ENCODE results near the gene EDAR. TPM values are rescaled to one million over a fixed set of nuclear protein-coding genes. Genes with fewer than 3 reads are reported as not detected.

Gene EDAR
- total RNA-seq, 5 donors from 2014 or later (not counting 1 experiment from before 2014, with no cell fraction given) = 5.2 to 15.6 (median 7.4) TPM

DNA sequence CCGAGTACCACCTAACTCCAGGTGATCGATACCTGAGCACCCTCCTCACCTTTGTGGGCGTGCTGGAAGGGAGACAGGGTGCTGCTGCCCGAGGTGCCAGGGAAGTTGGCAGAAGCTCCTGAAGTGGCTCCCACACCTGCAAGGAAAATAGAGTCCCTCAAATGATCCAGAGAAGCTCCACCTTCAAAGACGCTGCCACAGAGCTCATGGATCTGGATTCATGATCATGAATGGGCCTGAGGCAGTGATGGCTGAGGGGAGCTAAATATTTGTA, 76.5 kb downstream of the EDAR start:
- peaks cover 2 to 11% (median 7%) of the 10 kb centered on the region in 3 donors for H3K4me1 Mint-ChIP-seq
- peaks cover 0 to 1% of the 10 kb centered on the region in 2 donors for H3K27me3 Mint-ChIP-seq
- Histone ChIP-seq H3K4me1 (ENCODE audit: control insufficient read depth in 1 of 2, extremely low read depth in 1 of 2, insufficient read depth in 2 of 2, low read length in 2 of 2) (peaks cover 0 to 3% of the 10 kb centered on the region in 2 experiments), H3K36me3 (ENCODE audit: control insufficient read depth in 2 of 2, extremely low read depth in 1 of 2, insufficient read depth in 1 of 2, low read length in 1 of 2) (peaks cover 5 to 15% of the 10 kb centered on the region in 2 donors), H3K4me3 (ENCODE audit: control insufficient read depth in 1 of 2, extremely low read depth in 1 of 2, low read length in 1 of 2) (no peak overlapping the region), H3K27ac (ENCODE audit: low read length) (no peak overlapping the region), H3K9me3 (no peaks in the 10 kb centered on the region), H3K27me3 (replicated peaks in 1 of 2; ENCODE audit: control insufficient read depth in 2 of 2, extremely low read depth in 1 of 2, insufficient read depth in 2 of 2, low read length in 1 of 2) (peaks cover 0 to 5% of the 10 kb centered on the region in 2 experiments)
- POLR2A ChIA-PET = interaction anchor here in 1 of 2 donors (0.7 kb wide), 1 partner anchor 68 kb away, joined by 3 read pairs; no protein-coding TSS in a partner anchor
- no peaks in the 10 kb centered on the region for H3K9me3 Mint-ChIP-seq
- CTCF ChIA-PET = no interaction called here
- no peak overlapping the region for H3K27ac Mint-ChIP-seq
- ATAC-seq (replicated peaks in 1 of 4) (no peak), DNase-seq (no peak)
- 65% methylated on average over 2 of the region's 5 CpGs for WGBS (ENCODE audit: insufficient coverage)
- peaks cover 12% of the 10 kb centered on the region for H3K36me3 Mint-ChIP-seq
- H3K4me3 Mint-ChIP-seq = no peak overlapping the region

DNA sequence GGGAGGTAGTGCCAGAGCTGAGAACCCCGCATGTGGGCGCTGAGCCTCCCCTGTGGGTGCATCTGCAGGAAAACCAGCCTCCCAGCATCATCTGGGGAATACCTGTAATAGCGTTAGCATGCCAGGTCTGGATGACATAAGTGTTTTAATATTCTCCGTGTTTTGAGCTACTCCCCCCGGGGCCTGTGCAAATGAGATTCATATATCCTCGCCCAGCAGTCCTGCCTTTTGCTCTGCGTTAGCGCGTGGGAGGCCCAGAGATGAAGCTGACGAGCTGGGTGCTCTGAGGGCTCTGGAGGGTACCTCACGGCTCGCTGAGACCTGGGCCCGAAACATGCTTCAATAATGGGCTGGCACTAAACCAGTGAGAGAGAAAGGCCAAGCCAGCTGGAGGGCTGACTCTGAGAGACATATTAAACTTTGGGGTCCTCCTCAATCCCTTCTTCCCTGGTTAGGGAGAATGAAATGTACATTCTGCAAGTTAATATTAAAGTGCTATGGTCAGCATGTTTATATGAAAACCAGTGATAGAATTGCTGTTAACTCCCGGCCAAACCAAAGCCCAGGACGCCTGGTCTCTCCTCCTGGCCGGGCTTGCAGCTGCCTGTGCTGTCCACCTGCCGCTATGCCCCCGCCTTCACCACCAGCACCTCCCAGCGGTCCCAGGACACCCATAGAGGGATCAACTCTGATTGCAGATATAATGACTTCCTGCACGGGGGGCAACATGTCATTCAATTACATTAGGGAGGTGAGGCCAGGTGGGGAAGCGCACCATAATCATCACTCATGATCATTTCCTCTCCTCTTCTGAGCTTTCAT, 77.0 kb downstream of the EDAR start:
- H3K9me3 Mint-ChIP-seq = no peaks in the 10 kb centered on the region
- H3K4me1 Mint-ChIP-seq = peaks cover 2 to 5% (median 2%) of the 10 kb centered on the region in 3 donors
- peaks cover 12% of the 10 kb centered on the region for H3K36me3 Mint-ChIP-seq
- Histone ChIP-seq H3K27me3 (replicated peaks in 1 of 2; ENCODE audit: control insufficient read depth in 2 of 2, extremely low read depth in 1 of 2, insufficient read depth in 2 of 2, low read length in 1 of 2) (peaks cover 0 to 5% of the 10 kb centered on the region in 2 experiments), H3K27ac (ENCODE audit: low read length) (no peak overlapping the region), H3K4me1 (ENCODE audit: control insufficient read depth in 1 of 2, extremely low read depth in 1 of 2, insufficient read depth in 2 of 2, low read length in 2 of 2) (peaks cover 0 to 3% of the 10 kb centered on the region in 2 experiments), H3K36me3 (ENCODE audit: control insufficient read depth in 2 of 2, extremely low read depth in 1 of 2, insufficient read depth in 1 of 2, low read length in 1 of 2) (peaks cover 5 to 15% of the 10 kb centered on the region in 2 donors), H3K9me3 (no peaks in the 10 kb centered on the region), H3K4me3 (ENCODE audit: control insufficient read depth in 1 of 2, extremely low read depth in 1 of 2, low read length in 1 of 2) (no peak overlapping the region)
- H3K27me3 Mint-ChIP-seq = peaks cover 0 to 1% of the 10 kb centered on the region in 2 donors
- WGBS (ENCODE audit: insufficient coverage) = 78% methylated on average over 16 of the region's 21 CpGs
- no peak overlapping the region for H3K4me3 Mint-ChIP-seq
- DNase-seq = peak in 1 of 35 experiments; percentile 14
- CTCF ChIA-PET = no interaction called here
- H3K27ac Mint-ChIP-seq = no peak overlapping the region
- no peak for ATAC-seq (replicated peaks in 1 of 4)
- POLR2A ChIA-PET = interaction anchor here in 1 of 2 donors (0.7 kb wide), 1 partner anchor 69 kb away, joined by 3 read pairs; no protein-coding TSS in a partner anchor

DNA sequence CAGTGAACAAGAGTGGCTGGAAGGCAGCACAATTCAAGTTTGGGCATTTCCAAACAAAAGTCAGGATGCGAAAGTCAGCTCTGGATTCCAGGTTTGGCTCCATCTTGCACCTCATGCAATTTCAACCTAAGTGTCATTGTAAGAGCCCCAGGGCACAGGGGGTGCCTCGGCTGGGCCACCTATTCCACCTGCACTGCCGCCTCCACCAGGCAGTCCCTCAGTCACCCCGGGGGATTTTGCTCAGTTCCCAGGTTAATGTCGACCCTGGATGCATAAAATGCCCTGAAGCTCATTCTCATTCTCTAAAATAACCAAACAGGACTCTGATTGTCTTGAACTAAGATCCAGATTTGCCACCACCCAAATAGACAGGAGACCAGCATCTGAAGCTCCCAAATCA, 77.6 kb downstream of the EDAR start:
- H3K4me3 ChIP-seq (ENCODE audit: control insufficient read depth in 1 of 2, extremely low read depth in 1 of 2, low read length in 1 of 2) = no peak overlapping the region
- H3K27me3 Mint-ChIP-seq = peaks cover 0 to 1% of the 10 kb centered on the region in 2 donors
- peaks cover 0 to 7% of the 10 kb centered on the region in 2 experiments for H3K27me3 ChIP-seq (replicated peaks in 1 of 2; ENCODE audit: control insufficient read depth in 2 of 2, extremely low read depth in 1 of 2, insufficient read depth in 2 of 2, low read length in 1 of 2)
- peaks cover 12% of the 10 kb centered on the region for H3K36me3 Mint-ChIP-seq
- ChIA-PET CTCF (no interaction called here), POLR2A (no interaction called here)
- ATAC-seq (replicated peaks in 1 of 4) = no peak
- peaks cover 0 to 3% of the 10 kb centered on the region in 2 experiments for H3K4me1 ChIP-seq (ENCODE audit: control insufficient read depth in 1 of 2, extremely low read depth in 1 of 2, insufficient read depth in 2 of 2, low read length in 2 of 2)
- WGBS (ENCODE audit: insufficient coverage) = 81% methylated on average over 5 of the region's 5 CpGs
- DNase-seq = peak in 1 of 35 experiments; percentile 5
- peaks cover 8 to 18% of the 10 kb centered on the region in 2 donors for H3K36me3 ChIP-seq (ENCODE audit: control insufficient read depth in 2 of 2, extremely low read depth in 1 of 2, insufficient read depth in 1 of 2, low read length in 1 of 2)
- no peak overlapping the region for H3K27ac ChIP-seq (ENCODE audit: low read length)
- H3K4me3 Mint-ChIP-seq = no peak overlapping the region
- no peaks in the 10 kb centered on the region for H3K9me3 ChIP-seq
- peaks cover 0 to 5% (median 2%) of the 10 kb centered on the region in 3 donors for H3K4me1 Mint-ChIP-seq
- no peak overlapping the region for H3K27ac Mint-ChIP-seq
- no peaks in the 10 kb centered on the region for H3K9me3 Mint-ChIP-seq

DNA sequence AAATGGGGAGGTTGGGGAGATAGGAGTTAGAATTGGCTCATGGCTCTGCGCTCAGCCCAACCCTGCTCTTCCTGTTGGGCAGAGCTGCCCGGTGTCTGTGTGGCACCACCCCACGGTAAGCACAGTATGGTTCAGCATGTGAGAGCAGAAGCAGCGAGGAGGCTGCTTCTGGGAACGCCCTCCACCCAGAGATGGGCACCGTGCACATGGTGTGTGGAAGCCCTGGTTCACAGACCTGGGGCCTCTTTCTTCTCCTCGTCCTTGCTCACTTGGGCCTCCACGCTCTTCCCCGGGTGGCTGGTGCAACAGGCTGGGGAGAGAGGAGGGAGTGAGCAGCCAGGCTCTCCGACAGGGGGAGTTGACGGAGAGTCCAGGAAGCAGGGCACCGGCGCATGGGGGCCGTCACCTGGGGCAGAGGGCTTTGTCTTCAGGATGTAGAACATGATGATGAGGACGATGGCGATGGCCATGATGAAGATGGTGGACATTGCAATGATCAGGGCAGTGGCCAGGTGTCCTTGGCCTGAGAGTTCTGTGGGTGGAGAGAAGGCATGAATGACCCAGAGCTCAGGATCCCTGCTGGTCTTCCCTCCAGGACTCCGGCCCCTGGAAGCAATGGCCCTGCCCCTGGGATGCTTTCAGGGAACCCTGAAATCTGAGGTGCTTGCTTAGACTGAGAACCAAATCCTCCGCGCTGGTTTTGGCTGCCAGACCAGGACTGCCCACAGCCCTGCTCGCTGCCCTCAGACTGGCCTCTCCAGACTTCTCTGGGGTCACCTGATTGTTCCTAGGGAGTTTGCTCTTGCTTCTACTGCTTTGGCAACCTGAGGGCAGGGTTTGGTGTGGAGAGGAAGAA, 78.3 kb downstream of the EDAR start:
- peaks cover 0 to 1% of the 10 kb centered on the region in 2 donors for H3K27me3 Mint-ChIP-seq
- DNase-seq = peak in 1 of 35 experiments; percentile 9
- ChIA-PET CTCF (no interaction called here), POLR2A (no interaction called here)
- Histone ChIP-seq H3K4me1 (ENCODE audit: control insufficient read depth in 1 of 2, extremely low read depth in 1 of 2, insufficient read depth in 2 of 2, low read length in 2 of 2) (peaks cover 0 to 3% of the 10 kb centered on the region in 2 experiments), H3K4me3 (ENCODE audit: control insufficient read depth in 1 of 2, extremely low read depth in 1 of 2, low read length in 1 of 2) (no peak overlapping the region), H3K9me3 (no peaks in the 10 kb centered on the region), H3K27ac (ENCODE audit: low read length) (no peak overlapping the region), H3K27me3 (replicated peaks in 1 of 2; ENCODE audit: control insufficient read depth in 2 of 2, extremely low read depth in 1 of 2, insufficient read depth in 2 of 2, low read length in 1 of 2) (peaks cover 0 to 7% of the 10 kb centered on the region in 2 experiments), H3K36me3 (ENCODE audit: control insufficient read depth in 2 of 2, extremely low read depth in 1 of 2, insufficient read depth in 1 of 2, low read length in 1 of 2) (peaks cover 14 to 20% of the 10 kb centered on the region in 2 donors)
- H3K9me3 Mint-ChIP-seq = no peaks in the 10 kb centered on the region
- no peak overlapping the region for H3K27ac Mint-ChIP-seq
- 75% methylated on average over 16 of the region's 20 CpGs for WGBS (ENCODE audit: insufficient coverage)
- no peak overlapping the region for H3K4me3 Mint-ChIP-seq
- peaks cover 12% of the 10 kb centered on the region for H3K36me3 Mint-ChIP-seq
- H3K4me1 Mint-ChIP-seq = peaks cover 0 to 5% (median 2%) of the 10 kb centered on the region in 3 donors
- ATAC-seq (replicated peaks in 1 of 4) = no peak

DNA sequence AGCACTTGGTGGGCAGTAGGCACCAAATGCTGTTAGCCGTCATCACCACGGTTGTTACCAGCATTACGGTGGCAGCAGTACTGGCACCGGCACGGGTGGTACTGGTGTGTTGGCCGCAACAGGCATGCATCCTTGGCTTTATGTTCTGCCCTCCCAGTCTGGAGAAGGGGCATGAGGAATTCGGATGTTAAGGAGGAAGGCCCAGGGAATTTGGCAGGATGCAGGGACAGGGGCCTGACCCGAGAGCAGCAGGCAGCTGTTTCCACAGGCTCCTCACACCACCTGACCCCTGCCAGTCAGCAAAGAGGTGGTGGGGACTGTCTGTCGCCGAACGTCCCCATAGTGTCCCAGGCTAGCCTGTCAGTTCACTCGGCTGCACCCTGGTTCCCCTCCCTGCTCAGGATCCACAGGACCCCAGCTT, 79.0 kb downstream of the EDAR start:
- H3K9me3 Mint-ChIP-seq = no peaks in the 10 kb centered on the region

DNA sequence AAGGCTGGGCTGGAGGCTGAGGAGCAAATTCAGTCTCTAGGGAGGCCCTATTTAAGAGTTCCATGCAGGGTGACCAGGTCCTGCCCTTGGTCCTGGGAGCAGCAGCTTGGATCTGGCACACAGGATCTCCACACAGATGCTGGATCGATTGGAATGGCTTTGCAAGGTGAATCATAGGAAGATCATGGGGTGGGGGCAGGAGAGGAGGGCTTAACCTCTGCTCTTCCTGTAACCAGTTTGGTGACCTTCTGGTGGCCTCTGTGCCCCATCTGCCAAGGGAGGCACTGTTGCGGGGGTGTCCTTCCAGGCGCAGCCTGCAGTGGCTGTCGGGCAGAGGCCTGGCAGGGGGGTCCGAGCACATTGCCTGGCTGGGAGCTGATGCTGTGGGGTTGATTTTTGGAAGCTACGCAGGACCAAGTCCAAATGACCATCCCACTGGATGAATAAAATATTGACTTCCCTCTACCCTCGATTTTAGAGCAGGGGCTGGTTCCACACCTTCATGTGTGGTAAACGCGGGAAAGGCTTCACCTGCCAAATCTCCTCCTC, 79.7 kb downstream of the EDAR start:
- H3K9me3 ChIP-seq = no peaks in the 10 kb centered on the region
- no peak overlapping the region for H3K4me3 ChIP-seq (ENCODE audit: control insufficient read depth in 1 of 2, extremely low read depth in 1 of 2, low read length in 1 of 2)
- H3K4me1 Mint-ChIP-seq = peaks cover 0 to 1% (median 0%) of the 10 kb centered on the region in 3 donors
- H3K36me3 ChIP-seq (ENCODE audit: control insufficient read depth in 2 of 2, extremely low read depth in 1 of 2, insufficient read depth in 1 of 2, low read length in 1 of 2) = peaks cover 14 to 20% of the 10 kb centered on the region in 2 donors
- no peak for ATAC-seq (replicated peaks in 1 of 4)
- peaks cover 0 to 3% of the 10 kb centered on the region in 2 experiments for H3K4me1 ChIP-seq (ENCODE audit: control insufficient read depth in 1 of 2, extremely low read depth in 1 of 2, insufficient read depth in 2 of 2, low read length in 2 of 2)
- peaks cover 0 to 7% of the 10 kb centered on the region in 2 experiments for H3K27me3 ChIP-seq (replicated peaks in 1 of 2; ENCODE audit: control insufficient read depth in 2 of 2, extremely low read depth in 1 of 2, insufficient read depth in 2 of 2, low read length in 1 of 2)
- no peaks in the 10 kb centered on the region for H3K9me3 Mint-ChIP-seq
- ChIA-PET POLR2A (no interaction called here), CTCF (no interaction called here)
- peaks cover 20% of the 10 kb centered on the region for H3K36me3 Mint-ChIP-seq
- peaks cover 0 to 1% of the 10 kb centered on the region in 2 donors for H3K27me3 Mint-ChIP-seq
- no peak overlapping the region for H3K27ac ChIP-seq (ENCODE audit: low read length)
- peak in 1 of 35 experiments; percentile 14 for DNase-seq
- H3K27ac Mint-ChIP-seq = no peak overlapping the region
- WGBS (ENCODE audit: insufficient coverage) = 58% methylated on average over 1 of the region's 9 CpGs
- H3K4me3 Mint-ChIP-seq = no peak overlapping the region

More for the DNA sequence above, 79.0 kb downstream of the EDAR start:
- peaks cover 14% of the 10 kb centered on the region for H3K36me3 Mint-ChIP-seq
- H3K27me3 ChIP-seq (replicated peaks in 1 of 2; ENCODE audit: control insufficient read depth in 2 of 2, extremely low read depth in 1 of 2, insufficient read depth in 2 of 2, low read length in 1 of 2) = peaks cover 0 to 7% of the 10 kb centered on the region in 2 experiments
- no peak overlapping the region for H3K4me3 ChIP-seq (ENCODE audit: control insufficient read depth in 1 of 2, extremely low read depth in 1 of 2, low read length in 1 of 2)
- no peak overlapping the region for H3K4me3 Mint-ChIP-seq
- H3K36me3 ChIP-seq (ENCODE audit: control insufficient read depth in 2 of 2, extremely low read depth in 1 of 2, insufficient read depth in 1 of 2, low read length in 1 of 2) = peaks cover 16 to 20% of the 10 kb centered on the region in 2 donors
- DNase-seq = peak in 1 of 35 experiments; percentile 17
- peaks cover 0 to 5% (median 0%) of the 10 kb centered on the region in 3 donors for H3K4me1 Mint-ChIP-seq
- no peaks in the 10 kb centered on the region for H3K9me3 ChIP-seq
- no peak overlapping the region for H3K27ac ChIP-seq (ENCODE audit: low read length)
- no peak for ATAC-seq (replicated peaks in 1 of 4)
- ChIA-PET CTCF (no interaction called here), POLR2A (no interaction called here)
- WGBS (ENCODE audit: insufficient coverage) = 95% methylated on average over 11 of the region's 12 CpGs
- H3K27ac Mint-ChIP-seq = no peak overlapping the region
- peaks cover 0 to 3% of the 10 kb centered on the region in 2 experiments for H3K4me1 ChIP-seq (ENCODE audit: control insufficient read depth in 1 of 2, extremely low read depth in 1 of 2, insufficient read depth in 2 of 2, low read length in 2 of 2)
- H3K27me3 Mint-ChIP-seq = peaks cover 0 to 1% of the 10 kb centered on the region in 2 donors
